ENCODE results near the gene COL20A1.
"Not testable (repeated sequence)": the region's sequence is repeated elsewhere in the genome, so short reads cannot be mapped to it uniquely, and the experiment has no call there.

COL20A1 gene

DNA sequence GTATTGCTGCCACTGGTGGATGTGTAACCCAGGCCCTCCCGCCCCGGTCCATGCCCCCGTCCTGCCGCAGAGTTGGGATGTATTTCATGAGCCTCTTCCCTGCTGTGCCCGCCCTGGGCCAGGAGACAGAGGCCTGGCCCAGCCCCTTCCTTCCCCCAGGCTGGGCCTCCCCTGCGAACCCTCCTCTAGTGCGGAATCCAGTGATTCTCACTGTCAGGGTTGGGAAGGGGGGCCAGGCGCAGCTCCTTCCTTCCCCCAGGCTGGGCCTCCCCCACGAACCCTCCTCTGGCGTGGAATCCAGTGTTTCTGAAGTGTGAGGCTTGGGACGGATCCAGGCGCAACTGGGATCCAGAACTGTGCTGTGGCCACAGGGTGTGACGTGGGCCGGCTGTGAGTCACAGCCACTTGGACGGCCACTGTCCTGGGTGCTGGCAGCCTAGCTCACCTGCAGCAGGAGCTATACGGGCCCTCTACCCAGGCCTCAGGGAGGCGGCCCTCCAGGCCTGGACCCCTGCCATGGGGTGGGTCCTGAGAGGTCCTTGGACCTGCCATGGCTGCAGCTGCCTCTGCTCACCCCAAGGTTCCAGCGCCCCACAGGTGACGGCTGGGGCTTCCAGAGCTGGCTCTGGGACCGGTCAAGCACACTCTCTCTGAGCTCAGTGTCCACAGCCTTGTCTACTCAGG, 28.3 kb downstream of the COL20A1 start:
- DNase-seq = no peak

DNA sequence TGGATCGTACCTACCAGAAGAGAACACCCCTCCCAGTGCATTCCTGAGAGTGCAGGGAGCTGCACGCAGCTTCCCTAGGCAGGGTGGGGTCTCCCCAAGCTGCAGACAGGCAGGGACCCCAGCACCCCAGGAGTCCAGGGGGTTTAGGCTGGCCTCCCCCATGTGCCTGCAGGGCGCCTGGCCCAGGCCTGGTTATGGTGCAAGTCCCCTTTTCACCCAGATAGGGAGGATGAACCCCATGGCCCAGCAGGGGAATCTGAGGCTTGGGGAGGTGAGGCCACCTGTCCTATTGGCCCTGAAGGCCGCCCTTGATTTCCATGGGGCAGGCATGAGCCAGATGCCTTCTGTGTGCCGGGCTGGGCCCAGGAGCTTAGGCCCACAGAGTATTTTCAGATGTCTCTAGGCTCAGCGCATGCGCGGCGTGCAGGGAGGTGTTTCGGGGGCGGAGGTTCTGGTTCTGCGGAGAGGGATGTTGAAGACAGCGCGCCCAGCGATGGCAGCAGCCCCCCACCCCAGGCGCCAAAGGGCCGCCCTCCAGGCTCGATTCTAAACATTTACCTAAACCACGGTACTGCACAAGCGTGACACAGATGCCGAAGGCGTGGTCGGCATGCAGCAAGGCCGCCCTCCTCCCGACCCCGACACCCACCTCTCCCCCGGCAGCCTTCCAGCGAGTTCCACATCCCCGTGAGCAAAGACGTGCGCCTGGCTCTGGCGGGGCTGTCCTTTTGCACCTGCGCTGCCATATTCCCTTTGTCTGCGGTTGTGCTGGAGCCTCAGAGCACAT, 29.4 kb downstream of the COL20A1 start:
- no peak for DNase-seq

DNA sequence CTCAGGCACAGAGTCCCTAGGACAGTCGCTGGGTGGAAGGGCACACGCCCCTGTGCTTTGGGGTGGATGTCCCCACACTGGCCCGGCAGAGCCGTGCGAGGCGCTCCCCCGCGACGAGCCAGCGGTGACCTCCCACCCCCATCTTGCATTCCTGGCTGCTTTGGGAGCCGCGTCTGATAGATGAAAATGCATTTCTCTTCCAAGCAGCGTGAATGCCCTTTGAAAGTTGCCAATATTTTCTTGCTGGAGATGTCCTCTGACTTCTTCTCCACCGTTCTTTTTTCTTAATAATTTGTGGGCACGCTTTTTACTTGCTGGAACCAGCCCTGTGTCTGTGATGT, 29.9 kb downstream of the COL20A1 start:
- DNase-seq = no peak

DNA sequence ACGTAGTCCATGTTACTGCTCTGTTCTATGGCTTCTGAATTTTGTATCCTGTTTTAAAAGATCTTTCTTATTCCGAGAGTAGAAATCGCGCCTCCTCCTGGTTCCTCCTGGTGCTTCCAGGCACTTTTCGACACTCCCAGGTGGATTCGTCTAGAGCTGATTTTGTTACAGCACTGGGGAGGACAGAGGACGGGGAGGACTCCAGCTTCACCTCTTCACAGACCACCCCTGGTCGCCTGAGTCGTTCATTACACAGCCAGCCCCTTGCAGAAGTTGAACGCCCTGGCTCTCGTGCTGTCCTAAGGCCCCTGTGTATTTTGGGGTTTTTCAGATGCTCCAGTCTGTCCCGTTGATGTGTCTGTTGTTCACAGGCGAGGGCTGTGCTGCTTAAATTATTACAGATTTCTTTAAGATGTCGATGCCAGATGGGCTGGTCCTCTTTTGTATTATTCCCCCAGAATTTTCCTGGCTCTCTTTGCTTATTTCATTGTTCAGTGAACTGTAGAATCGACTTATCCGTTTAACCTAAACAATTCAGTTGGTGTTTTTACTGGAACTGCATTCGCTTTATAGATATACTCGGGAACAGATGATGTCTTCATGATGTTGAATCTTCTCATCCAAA, 30.5 kb downstream of the COL20A1 start:
- DNase-seq = no peak

DNA sequence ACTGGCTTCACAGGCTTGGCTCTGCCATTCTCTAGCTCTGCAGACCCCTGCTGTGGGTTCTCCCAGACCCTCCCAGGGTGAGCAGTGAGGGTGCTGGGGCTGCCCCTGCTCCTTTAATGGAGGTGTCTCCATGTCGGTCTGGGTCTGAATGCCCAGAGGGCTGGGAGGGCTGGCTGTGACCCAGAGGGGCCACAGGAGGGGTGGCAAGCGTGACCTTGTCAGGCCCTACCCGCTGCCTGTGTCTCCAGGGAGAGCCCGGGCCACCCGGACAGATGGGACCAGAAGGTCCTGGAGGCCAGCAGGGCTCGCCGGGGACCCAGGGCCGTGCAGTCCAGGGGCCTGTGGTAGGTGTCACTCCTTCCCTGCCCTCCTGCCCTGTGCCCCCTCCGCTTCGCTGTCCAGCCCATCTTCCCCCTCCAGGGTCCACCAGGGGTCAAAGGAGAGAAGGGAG, 32.1 kb downstream of the COL20A1 start:
- no peak for DNase-seq

DNA sequence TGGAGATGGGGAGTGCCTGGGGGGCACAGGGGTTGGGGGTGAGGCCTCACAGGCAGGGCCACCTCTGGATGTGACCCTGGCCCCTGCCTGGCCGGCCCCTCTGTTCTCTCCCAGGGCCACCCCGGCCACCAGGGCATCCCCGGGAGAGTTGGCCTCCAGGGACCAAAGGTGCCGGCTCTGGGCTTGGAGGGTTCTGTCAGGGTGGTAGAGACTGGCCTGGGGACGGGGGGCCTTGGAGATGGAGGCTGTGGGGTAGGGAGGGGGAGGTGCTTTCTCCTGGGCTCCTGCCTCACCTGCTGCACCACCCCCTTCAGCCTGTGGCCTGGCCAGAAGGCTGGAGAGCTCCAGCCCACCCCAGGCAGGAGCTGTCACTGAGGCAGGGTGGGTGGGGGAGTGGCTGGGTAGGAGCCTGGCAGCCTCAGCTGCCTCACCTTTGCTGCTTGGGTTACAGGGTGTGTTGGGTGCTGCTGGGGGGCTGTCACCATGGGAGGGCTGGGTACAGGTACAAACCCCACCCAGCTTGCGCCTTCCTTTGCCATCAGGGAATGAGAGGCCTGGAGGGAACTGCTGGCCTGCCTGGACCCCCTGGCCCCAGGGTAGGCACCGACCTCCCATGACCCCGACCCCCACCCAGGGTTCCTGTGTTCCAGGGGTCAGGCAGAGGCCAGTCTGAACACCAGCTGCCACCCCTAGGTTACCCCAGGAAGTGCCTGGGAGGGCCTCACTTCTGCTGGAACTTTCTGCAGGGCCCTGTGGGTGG, 32.7 kb downstream of the COL20A1 start:
- DNase-seq = no peak

DNA sequence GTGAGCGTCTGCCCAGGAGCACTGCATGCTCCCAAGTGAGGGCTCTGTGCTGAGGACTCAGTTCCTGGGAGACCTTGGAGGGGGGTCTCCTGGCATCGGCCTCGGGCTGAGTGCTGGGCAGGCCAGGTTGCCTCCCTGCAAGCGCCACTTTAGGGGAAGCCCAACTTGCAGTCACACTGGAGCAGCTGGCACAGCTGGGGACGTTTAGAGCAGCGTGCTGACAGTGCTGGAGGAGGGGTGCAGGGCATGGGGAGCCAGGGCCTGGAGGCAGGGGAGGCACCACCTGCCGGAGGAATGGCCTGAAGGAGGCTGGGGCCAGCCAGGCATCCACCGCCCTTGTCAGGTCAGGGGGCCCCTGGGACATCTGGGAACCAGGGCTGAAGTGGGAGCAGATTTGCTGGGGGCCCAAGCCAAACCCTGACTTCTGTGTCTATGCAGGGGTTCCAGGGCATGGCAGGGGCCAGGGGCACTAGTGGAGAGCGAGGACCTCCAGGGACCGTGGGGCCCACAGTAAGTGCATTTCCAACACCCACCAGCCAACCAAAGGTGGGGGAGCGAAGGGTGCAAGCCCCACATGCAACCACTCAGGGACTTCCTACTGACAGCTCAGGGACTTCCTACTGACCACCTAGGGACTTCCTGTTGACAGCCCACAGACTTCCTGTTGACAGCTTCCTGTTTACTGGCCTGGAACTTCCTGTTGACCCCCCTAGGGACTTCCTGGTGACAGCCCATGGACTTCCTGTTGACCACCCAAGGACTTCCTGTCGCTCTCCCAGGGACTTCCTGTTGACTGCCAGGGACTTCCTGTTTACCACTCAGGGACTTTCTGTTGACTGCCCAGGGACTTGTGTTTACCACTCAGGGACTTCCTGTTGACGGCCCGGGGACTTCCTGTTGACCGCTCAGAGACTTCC, 33.6 kb downstream of the COL20A1 start:
- no peak for DNase-seq

DNA sequence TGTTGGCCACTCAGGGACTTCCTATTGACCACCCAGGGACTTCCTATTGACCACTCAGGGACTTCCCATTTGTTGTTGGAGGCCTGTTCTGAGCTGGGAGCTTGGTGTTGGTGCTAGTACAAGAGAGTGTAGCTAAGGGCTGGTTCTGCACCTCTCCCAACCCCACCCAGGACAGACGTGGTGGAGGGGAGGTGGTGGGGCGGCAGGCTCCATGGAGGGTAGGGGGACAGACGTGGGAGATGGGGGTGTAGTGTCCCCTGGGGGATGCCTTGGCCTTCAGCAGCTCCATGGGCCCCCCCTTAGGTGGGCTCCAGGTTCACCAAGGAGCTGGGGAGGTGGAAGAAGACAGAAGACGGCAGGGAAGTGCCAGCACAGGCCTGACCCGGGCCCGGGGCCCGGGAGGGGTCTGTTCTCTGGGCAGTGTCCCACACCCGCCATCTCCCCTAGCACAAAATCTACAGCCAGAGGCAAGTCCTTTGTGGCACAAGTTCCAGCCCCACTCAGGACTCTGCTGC, 34.3 kb downstream of the COL20A1 start:
- no peak for DNase-seq

DNA sequence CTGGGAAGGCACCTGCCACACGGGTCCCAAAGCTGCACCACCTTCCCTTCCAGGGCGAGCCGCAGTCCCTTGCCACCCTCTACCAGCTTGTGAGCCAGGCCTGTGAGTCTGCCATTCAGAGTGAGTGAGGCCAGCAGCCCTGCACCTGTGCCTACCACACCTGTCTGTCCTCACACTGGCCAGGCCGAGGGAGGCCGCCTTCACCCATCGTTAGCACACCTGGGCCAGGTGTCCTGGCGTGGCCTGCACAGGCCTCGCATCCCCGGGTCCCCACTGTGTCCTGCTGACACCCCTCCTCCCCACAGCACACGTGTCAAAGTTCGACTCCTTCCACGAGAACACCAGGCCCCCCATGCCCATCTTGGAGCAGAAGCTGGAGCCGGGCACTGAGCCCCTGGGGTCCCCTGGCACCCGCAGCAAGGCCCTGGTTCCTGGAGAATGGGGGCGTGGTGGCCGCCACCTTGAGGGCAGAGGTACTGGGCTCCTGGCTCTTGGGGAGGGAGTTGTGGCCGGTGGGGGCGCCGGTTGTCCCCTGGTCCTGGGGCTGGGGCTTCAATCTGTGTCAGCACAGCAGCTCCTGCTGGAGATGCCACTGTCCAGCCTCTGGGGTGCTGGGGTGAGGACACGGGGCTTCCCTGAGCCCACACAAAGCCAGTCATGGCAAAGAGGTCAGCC, 35.2 kb downstream of the COL20A1 start:
- no peak for DNase-seq

DNA sequence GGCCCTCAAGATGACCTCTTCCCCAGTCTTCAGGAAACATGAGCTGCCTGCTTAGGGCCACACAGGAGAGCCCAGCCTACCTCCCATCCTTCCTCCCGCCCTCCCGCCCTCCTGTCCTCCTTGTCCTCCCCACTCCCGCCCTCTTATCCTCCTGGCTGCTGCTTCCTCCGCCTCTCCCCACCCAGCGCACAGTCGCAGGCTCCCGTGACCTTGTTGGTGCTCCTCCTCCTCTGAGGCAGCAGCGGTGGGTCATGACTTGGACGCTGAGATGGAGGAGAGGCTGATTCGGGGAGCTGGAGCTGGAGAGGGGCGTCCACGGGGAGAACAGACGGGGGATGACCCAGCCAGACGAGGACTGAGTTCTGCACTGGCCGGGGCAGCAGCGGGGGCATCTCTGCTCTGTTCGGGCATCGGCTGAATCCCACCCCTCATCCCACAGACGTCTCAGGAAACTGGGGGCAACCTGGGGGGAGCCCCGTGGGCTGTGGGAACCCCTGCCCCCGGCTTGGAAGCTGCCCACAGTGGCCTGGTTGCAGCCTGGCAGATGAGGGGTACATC, 35.8 kb downstream of the COL20A1 start:
- DNase-seq = no peak

DNA sequence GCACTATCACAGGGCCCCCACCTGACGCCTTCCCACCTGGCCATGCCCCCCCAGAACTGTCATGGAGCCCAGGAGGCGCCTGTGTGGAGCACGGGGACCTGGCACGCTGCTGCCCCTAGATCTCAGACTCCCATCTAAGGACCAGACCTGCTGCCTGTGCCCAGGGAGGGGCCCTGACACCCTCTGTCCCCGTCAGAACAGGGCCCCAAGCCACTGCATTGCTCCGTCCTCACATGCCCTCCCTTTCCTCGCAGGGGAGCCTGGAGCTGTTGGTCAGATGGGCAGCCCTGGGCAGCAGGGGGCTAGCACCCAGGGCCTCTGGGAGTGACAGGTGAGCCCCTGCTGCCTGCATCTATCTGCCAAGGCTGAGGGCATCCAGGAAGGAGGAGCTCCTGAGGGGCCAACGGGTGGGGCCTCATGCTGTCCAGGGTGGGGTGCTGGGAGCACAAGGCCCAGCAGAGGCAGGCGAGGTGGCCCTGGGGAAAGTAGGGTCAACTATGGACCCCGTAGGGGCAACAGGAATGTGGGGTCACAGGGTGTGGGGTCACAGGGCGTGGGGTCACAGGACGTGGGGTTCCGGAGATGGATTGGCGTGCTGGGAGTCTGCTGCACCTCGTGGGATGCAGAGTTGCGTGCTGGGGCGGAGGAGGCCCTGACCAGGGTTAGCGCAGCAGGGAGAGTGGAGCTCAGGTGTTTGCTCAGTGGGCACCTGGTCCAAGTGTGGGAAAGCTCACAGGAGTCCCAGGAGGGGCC, 36.5 kb downstream of the COL20A1 start:
- no peak for DNase-seq

DNA sequence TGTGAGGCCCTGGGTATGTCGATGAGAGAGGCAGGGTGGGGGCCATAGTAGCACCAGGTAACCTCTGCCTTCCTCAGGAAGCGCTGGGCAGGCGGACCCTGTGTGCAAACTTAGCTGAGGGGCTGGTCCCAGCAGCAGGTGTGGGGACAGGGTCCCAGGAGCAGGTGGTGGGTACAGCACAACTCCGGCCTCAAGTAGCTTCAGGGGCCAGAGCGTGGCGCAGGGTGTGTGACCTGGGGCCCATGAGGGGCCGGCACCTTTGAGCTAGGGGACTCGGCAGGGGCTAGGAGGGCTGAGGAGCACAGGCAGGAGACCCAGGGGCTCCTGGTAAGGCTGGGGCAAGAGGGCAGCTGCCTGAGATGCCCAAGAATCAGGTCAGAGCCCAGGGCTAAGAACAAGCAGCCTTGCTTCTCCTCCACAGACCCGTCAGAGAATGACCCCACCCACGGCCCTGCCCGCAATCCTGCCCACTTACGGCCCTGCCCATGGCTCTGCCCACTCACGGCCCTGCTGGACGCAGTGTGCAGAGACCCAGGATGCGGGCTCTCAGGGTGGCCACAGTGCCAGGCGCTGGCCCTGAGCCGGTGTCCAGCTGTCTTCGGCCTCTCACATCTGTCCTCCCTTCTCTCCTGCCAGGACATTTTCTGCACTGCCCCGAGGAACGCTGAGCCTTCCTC, 37.2 kb downstream of the COL20A1 start:
- DNase-seq = no peak

DNA sequence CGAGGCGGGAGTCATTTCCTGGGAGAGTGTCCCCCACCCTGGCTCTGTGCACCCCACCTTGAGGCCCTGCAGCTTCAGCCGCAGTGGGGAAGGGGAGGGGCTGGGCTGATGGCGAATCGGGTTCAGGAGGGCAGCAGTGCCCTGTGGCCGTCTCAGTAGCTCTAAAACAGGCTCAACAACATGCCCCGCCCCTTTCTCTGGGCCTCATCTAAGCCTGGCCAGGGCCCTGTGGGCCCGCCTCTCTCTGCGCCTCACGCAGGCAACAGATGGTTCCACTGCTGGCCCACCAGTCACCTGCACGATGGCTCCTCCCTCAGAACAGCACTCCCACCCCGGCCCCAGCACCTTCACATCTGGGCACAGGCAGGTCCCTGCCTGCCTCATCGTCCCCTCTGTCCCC, 38.0 kb downstream of the COL20A1 start:
- no peak for DNase-seq

DNA sequence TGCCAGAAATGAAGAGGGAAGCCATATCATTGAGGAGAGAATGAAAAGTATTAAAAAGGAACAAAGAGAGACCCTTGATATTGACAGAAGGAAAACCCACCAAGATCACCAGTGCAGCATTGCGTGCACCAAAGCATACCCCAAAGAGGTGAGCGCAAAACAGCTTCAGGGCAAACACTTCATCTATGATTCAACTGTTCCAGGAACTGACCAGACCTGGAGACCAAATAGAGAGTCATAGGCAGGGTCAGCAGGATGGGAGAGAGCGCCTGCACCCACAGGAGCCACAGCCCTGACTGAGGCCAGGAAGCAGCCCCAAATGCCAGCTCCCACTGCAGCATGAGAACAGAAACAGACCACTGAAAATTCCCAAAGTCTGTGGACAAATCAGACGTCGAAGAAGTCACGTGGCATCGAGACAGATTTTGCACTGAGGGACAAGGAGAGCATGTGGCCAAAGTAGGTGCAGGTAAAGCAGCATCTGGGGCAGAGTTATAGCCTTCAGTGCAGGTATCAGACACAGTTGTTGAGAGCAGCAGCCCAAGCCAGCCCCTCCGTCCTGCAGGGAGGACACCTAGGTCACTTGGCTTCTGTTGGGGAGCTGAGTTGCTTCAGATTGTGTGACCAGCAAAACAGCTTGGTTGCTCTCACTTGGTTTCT, 38.9 kb downstream of the COL20A1 start:
- DNase-seq = no peak

DNA sequence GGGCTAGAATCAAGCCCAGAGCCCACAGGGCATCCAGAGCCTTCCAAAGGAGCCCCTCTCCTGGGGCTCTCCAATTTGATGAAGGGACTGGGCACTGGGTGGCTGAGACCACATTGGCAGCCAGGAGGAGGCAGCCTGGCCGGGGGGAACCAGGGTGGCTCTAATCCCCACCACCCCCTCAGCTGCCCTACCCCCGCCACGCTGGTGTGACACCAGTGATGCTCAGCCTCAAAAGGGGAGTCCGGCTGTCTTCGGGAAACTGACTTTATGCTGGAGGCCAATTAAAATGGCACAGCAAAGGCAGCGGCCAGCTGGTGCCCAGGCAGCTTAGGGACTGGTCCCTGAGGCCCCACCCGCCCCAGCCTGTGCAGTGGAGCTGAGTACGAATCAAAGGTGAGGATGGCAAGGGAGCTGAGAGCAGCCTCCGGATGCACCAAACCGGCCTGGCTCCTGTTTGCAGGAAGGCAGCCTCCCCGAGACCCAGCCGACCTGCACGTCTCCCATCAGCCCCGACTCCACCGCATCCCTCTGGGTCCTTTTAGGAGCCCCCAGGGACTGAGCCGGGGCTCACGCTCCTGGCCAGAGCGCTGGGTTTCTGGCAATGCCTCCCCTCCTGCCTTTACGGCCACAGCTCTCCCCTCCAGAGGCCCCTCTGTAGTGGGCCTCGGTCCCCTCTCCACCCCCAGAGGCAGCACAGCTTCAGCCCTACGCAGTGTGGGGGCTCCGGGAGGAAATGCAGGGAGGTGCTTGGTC, 39.7 kb downstream of the COL20A1 start:
- DNase-seq = no peak

DNA sequence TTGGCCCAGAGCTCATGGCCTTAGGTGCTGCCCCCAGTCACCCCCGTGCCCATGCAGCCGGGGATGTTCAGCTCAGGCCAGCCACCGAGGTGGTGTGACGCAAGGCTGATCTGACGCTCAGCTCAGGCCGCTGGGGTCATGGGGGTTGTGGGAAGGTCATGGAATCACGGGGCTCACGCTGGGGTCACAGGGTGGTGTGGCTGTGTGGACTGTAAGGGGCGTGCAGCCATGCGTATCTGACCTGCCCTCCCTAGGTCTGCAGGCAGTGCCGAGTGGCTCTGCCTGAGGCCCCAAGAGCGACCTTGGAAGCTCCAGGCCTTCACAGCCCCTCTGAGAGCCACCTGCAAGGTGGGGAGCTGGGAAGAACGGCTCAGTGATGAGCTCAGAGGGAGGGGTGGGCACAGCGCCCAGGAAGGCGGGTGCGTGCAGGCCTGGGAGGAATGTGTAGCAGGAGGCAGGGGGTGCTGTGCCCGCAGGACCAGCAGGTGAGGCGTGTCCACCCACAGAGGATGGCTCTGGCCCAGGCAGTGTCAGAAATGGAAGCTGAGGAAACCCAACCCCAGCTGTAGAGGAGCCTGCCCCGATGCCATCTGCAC, 40.4 kb downstream of the COL20A1 start:
- no peak for DNase-seq

DNA sequence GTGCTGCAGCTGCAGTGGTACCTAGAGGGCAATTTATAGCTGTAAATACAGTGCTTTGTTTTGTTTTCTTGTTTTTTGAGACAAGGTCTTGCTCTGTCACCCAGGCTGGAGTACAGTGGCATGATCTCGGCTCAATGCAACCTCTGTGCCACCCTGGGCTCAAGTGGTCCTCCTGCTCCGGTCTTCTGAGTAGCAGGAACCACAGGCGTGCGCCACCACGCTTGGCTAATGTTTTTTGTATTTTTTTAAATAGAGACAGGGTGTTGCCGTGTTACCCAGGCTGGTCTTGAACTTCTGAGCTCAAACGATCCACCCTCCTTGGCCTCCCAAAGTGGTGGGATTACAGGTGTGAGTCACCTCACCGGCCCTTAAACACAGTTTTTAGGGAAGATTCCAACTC, 41.4 kb downstream of the COL20A1 start:
- no peak for DNase-seq

DNA sequence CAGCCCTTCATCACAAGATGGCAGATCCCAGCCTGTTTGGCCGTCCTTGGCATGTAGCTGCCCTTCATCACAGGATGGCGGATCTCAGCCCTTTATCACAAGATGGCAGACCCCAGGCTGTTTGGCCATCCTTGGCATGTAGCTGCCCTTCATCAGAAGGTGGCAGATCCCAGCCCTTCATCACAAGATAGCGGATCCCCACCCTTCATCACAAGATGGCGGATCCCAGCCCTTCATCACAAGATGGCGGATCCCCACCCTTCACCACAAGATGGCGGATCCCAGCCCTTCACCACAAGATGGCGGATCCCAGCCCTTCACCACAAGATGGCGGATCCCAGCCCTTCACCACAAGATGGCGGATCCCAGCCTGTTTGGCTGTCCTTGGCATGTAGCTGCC, 42.1 kb downstream of the COL20A1 start:
- DNase-seq = not testable (repeated sequence)
